ENCODE measurements around the gene ZNF407.

The ZNF407 gene

DNA sequence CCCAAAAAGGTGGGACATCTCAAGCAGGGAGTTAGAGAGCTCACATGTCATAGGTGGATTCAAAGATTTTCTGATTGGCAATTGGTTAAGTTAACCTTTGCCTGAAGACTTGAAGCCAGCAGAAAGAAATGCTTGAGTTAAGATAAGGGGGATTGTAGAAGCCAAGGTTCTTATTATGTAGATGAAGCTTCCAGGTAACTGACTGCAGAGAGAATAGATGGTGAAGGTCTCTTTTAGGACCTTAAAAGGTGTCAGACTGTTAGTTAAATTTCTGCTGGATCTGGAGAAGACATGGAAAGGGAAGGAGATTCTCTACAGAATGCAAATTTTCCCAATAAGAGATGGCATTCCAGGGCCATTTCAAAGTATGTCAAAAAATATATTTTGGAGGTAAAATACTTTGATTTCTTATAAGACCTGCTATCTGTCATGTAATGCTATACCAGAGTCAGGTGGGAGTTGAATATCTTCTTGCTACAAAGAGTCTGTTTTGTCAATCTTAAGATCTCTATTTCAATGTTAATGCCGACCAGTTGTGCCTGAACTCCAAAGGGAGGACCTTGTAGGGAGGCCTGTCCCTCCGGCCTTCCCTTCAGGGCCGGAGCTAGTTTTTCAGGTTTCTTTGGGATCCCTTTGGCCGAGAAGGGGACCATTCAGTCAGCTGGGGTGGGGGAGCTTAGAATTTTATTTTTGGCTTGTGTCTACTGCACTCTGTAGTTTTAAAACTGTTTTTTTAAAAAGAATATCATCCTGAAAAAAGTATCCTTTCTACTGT, 330.7 kb downstream of the ZNF407 start:
- no peak for TF ChIP-seq POLR2A (IDR thresholded peaks at IDR 0.05; ENCODE audit: low read depth, low read length)
- no peak for DNase-seq (ENCODE audit: insufficient read length, low spot score)
- no peak for FAIRE-seq

- no peak for TF ChIP-seq POLR2A (IDR thresholded peaks at IDR 0.05; ENCODE audit: low read depth, low read length)
- no peak for FAIRE-seq
Measured at GRCh38 chr18:74929110-74929509, 331.4 kb downstream of the ZNF407 start.

DNA sequence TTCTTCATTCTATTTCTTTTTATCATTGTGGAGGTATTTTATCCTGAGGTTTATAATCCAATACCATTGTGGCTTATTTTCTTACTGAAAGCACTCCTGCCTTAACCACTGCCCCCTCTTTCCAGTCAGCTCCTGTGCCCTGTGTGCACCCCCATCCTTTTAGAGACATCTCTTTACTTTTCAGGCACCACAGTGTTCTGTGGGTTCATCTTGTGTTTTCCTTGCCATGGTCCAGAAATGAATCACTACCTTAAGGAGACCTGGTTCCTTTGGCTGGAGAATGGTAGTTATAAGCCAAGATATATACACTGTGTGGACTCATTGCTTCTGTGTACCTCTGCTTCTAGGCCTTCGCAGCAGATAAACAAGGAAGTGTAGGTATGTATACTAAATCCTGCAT, 332.9 kb downstream of the ZNF407 start:
- FAIRE-seq (no peak), DNase-seq (ENCODE audit: insufficient read length, low spot score) (no peak)
- TF ChIP-seq POLR2A (IDR thresholded peaks at IDR 0.05; ENCODE audit: low read depth, low read length): no peak

More at GRCh38 chr18:74929110-74929509, 331.4 kb downstream of the ZNF407 start:
- DNase-seq (ENCODE audit: insufficient read length, low spot score): no peak

DNA sequence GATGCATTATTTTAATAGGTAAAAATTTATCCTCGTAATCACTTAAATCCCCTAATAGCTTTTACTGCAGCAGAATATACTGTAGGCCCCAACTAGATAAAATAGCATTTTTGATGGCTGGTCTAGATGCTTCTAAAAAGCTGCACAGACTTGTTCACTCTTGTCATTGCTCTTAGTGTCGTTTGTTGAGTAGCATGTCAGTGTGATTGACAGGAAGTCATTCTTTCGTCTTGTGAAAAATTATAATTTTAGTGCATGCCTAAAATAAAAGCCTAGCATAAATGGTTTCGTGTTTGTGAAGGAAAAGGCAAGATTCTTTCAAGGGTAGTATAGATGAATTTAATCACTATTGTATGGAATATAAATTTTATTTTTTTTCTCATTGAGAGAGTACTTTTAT, 336.3 kb downstream of the ZNF407 start:
- no peak for TF ChIP-seq POLR2A (IDR thresholded peaks at IDR 0.05; ENCODE audit: low read depth, low read length)
- FAIRE-seq (no peak), DNase-seq (ENCODE audit: insufficient read length, low spot score) (no peak)

DNA sequence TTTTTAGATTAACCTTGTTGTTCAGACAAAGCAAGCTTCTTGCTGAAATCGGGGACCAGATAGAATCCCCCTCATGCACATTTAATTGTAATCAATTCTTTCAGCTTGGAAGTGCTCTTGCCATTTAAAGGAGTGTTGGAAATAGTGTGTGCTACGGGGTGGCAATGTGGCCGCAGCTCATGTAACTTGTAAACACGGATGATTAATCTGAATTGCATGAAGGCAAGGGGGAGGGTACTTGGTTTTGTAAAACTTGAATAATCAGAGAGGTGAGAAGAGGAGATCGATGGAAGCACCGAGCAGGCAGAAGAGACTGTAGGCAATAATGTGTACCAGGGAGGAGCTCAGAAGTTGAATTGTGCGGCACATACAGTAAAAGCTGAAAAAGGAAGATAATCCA, 337.8 kb downstream of the ZNF407 start:
- no peak for DNase-seq (ENCODE audit: insufficient read length, low spot score)
- FAIRE-seq: no peak
- no peak for TF ChIP-seq POLR2A (IDR thresholded peaks at IDR 0.05; ENCODE audit: low read depth, low read length)

- FAIRE-seq: no peak
- DNase-seq (ENCODE audit: insufficient read length, low spot score): no peak
- TF ChIP-seq POLR2A (IDR thresholded peaks at IDR 0.05; ENCODE audit: low read depth, low read length): no peak
Measured at GRCh38 chr18:74936343-74936742, 338.7 kb downstream of the ZNF407 start.

DNA sequence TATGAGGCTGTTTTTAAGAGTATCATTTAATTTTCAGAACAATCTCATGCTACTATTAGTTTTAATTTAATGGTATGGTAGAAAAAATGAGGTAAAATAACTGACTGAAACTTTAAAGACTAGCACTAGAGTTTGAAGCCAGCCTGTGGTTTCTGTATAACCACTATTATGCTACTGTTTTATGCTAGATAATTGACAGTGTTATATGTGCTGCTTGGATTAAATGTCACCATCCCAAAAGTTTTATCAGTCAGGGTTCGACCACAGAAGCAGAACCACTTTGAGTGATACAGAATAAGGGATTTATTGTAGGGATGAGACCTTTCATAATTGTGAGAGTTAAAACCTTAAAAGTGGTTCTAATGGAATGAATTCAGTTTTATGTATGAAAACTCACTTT, 339.6 kb downstream of the ZNF407 start:
- TF ChIP-seq POLR2A (IDR thresholded peaks at IDR 0.05; ENCODE audit: low read depth, low read length): no peak
- FAIRE-seq (no peak), DNase-seq (ENCODE audit: insufficient read length, low spot score) (no peak)

DNA sequence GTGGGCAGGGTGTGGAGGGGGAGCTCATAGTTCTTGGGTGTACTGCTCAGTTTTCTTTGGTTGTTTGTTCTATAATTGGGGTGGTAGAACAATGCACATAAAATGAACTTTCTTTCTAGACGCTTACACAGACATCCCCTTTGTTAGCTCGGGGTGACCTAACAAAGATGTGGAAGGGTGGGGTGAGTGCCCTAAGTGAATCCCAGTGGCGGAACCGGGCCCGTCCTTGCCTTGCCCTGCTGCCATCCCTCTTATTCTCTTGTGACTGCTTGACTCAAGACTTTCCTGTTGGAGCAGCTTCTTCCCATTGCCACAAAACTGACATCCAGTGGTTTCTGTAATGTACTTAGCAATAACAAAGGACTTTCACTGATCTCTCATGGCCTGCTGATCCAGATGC, 343.2 kb downstream of the ZNF407 start:
- TF ChIP-seq POLR2A (IDR thresholded peaks at IDR 0.05; ENCODE audit: low read depth, low read length): no peak
- no peak for DNase-seq (ENCODE audit: insufficient read length, low spot score)
- no peak for FAIRE-seq

- DNase-seq (ENCODE audit: insufficient read length, low spot score) (no peak), FAIRE-seq (no peak)
- no peak for TF ChIP-seq POLR2A (IDR thresholded peaks at IDR 0.05; ENCODE audit: low read depth, low read length)
Measured at GRCh38 chr18:74942319-74942910, 344.7 kb downstream of the ZNF407 start.

GRCh38 chr18:74944676-74945075, 347.0 kb downstream of the ZNF407 start:
- no peak for TF ChIP-seq POLR2A (IDR thresholded peaks at IDR 0.05; ENCODE audit: low read depth, low read length)

GRCh38 chr18:74945774-74946545, 348.3 kb downstream of the ZNF407 start:
- no peak for TF ChIP-seq POLR2A (IDR thresholded peaks at IDR 0.05; ENCODE audit: low read depth, low read length)
- no peak for DNase-seq (ENCODE audit: insufficient read length, low spot score)
- FAIRE-seq: no peak

More at GRCh38 chr18:74944676-74945075, 347.0 kb downstream of the ZNF407 start:
- FAIRE-seq: no peak
- DNase-seq (ENCODE audit: insufficient read length, low spot score): no peak

DNA sequence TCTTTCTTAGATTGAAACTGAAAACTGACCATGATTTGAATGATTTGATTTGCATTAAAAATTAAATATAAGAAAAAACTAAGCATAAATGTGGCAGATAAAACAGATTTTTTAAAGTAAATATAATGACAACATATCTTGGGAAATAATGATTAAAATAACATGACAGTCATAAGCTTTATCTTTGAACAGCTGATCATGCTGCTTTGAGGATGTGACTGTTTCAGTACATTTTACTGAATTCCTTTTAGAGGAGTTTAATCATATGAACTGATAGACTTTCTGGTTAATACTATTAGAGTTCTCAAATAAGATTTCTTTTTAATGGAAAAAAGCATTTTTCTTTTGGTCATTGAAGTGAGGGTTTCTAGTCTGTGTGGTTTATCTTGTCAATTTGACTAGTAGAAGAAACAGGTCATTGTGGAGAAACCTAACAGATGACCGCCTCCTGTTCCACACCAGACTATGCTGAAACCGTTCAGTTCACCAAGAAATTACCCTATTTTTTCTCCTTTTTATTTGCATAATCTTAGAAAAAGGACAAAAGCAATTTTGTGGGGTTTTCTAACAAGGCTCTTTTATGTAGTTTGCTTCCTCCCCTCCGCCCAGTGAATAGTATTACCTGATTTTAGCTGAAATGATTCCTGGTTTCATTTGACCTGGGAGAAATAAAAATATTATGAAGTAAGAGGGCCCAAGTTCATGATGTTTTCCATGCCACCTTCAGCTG, 349.1 kb downstream of the ZNF407 start:
- TF ChIP-seq POLR2A (IDR thresholded peaks at IDR 0.05; ENCODE audit: low read depth, low read length): no peak
- FAIRE-seq: no peak
- DNase-seq (ENCODE audit: insufficient read length, low spot score): no peak

DNA sequence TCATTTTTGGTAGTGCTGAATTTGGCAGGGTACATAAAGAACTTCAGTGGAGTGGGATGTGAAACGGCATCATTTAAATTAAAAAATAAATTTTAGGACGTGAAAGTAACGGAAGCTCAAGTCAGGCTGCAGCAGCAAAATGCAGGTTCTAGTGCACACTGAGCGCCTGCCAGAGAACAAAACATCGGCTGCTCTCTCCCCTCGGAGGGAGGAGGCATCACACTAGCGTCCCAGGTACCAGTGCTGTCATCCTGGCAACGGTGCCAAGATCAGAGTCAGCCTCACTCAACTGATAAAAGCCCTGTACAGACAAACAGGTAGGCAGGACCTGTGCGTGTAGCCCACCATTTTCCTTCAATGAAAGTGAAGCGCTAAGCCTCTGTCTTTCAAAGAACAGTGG, 349.7 kb downstream of the ZNF407 start:
- FAIRE-seq: no peak

DNA sequence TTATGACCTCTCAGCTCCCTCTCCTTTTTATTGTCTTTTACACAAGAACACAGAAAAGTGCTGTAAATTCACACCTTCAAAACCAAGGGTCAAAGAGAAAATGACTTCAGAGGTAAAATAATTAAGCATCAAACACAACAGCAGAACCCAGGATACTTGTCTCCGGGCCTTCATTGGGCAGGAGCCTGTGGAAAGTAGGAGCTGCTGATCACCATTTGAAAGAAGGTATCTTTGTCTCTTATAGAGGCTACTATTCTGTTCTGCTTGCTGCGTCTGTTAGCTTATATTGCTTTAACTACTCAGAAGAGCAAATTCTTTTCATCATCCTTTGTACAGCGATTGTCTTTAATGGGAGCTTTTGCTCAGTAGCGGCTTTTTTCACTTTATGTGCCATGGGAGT, 350.2 kb downstream of the ZNF407 start:
- no peak for DNase-seq (ENCODE audit: insufficient read length, low spot score)
- FAIRE-seq: no peak
- TF ChIP-seq POLR2A (IDR thresholded peaks at IDR 0.05; ENCODE audit: low read depth, low read length): no peak

More for the DNA sequence above, 349.7 kb downstream of the ZNF407 start:
- TF ChIP-seq POLR2A (IDR thresholded peaks at IDR 0.05; ENCODE audit: low read depth, low read length): no peak
- no peak for DNase-seq (ENCODE audit: insufficient read length, low spot score)

Measured in H54 (cell line).